Ovary (tissue), 9 donors: ENCODE results near the gene PPP1R9A. TPM values are rescaled to one million over a fixed set of nuclear protein-coding genes. Genes with fewer than 3 reads are reported as not detected.

ENCODE experiments used
- DNase-seq, 5 donors: peaks; one replicate each; pipeline ENCODE4 v3.0.0-alpha.2; 2019 to 2020
- H3K27ac ChIP-seq, 2 donors: fragments of 200-600 bp; one replicate each; pipeline versions ENCODE4 v1.5.1 to v1.8.0; 2019 to 2022
- H3K27me3 ChIP-seq: fragments of 200-600 bp; one replicate; pipeline ENCODE4 v1.8.0; 2022
- H3K36me3 ChIP-seq: fragments of 200-600 bp; sonication (generic); one replicate; pipeline ENCODE4 v1.5.1; 2019
- H3K4me1 ChIP-seq: one replicate; pipeline ENCODE4 v1.8.1; 2013; ENCODE audit warnings: mild to moderate bottlenecking, moderate library complexity; ENCODE audit not compliant: insufficient read depth
- H3K4me3 ChIP-seq: fragments of 200-600 bp; sonication (generic); one replicate; pipeline ENCODE4 v1.5.1; 2017
- H3K9me3 ChIP-seq, 2 donors: fragments of 200-600 bp in 1 of 2; sonication (generic) in 1 of 2; one replicate each; pipeline versions ENCODE4 v1.5.1 to v1.8.1; 2013 to 2019; ENCODE audit warnings: mild to moderate bottlenecking in 1 of 2, moderate library complexity in 1 of 2
- CTCF ChIP-seq, 3 donors: fragments of 450-650 bp in 2 of 3; fragments of 200-600 bp in 1 of 3; IDR thresholded peaks; one replicate each; pipeline versions ENCODE4 v1.5.1 to v1.8.0; 2016 to 2022; ENCODE audit warnings: antibody characterized with exemption in 3 of 3, mild to moderate bottlenecking in 1 of 3
- EP300 ChIP-seq: sonication (generic); formaldehyde crosslinking; IDR thresholded peaks from one replicate; pipeline ENCODE4 v1.6.1; 2017; ENCODE audit warnings: antibody characterized with exemption
- POLR2A ChIP-seq: fragments of 450-650 bp; IDR thresholded peaks from one replicate; pipeline ENCODE4 v1.6.1; 2017; ENCODE audit warnings: antibody characterized with exemption, mild to moderate bottlenecking, moderate library complexity
- WGBS, 3 donors: extraction: QIAGEN DNeasy Blood & Tissue Kit in 1 of 3; methylation state at CpG; one replicate each; pipeline versions ENCODE4 v1.1.5 to v1.1.7; 2013 to 2017; 5-methylcytosine and 5-hydroxymethylcytosine counted together
- intact Hi-C, 4 donors: fragments of 100-400 bp; cut with DNase I; formaldehyde crosslinking; loops; one replicate each; pipeline versions ENCODE4 v1.11.0 to v1.15.1; 2022 to 2023
- polyA plus RNA-seq, 2 donors: library from polyadenylated mRNA; stranded (reverse); fragments of 200-250 nt in 1 of 2; fragments of 350-450 nt in 1 of 2; fragmentation: Illumina TruSeq in 1 of 2; extraction: RNeasy Lipid Tissue Mini Kit (QIAGEN cat#74804) in 1 of 2; gene quantifications; one replicate each; pipeline ENCODE4 v1.2.3, GENCODE V29; 2013 to 2014
- total RNA-seq, 7 donors: library from RNA; depleted of rRNA in 2 of 7; stranded (reverse); fragments of >200 nt in 2 of 7; fragmentation: NEBNext Ultra II Directional in 3 of 7; extraction: Animal tissue kit (Norgen Biotek cat#: 25700) in 3 of 7; gene quantifications; one replicate each; pipeline versions ENCODE4 v1.1.0 to v1.2.4, GENCODE V29; 2016 to 2023
- donor health status: DM: no; HTN: no; CAD: no; lungs with moderate emphysema.
- donor health status: DM: no; HTN: no; CAD: no.
- donor health status: Bipolar disorder and iron deficiency.
- donor health status: DM: yes; HTN: yes; CAD: no.
- donor health status: DM: no; HTN: no; CAD: no.
- donor health status: DM: yes; HTN: yes; CAD: no.

PPP1R9A gene
- total and polyA plus RNA-seq, 9 donors: 2.4 to 32.2 (median 11.2) TPM

- no peaks in the 10 kb centered on the region for H3K27me3 ChIP-seq
- H3K4me3 ChIP-seq: no peak overlapping the region
- 84 to 91% (median 89%) methylated on average over 6 of the region's 6 CpGs for whole genome bisulfite sequencing, 3 donors
- H3K9me3 ChIP-seq: no peaks in the 10 kb centered on the region
- intact Hi-C loops: no loop called here
- no peak overlapping the region for H3K27ac ChIP-seq
- no peaks in the 10 kb centered on the region for H3K4me1 ChIP-seq
- no peak for DNase-seq
- H3K36me3 ChIP-seq: no peaks in the 10 kb centered on the region
- TF ChIP-seq EP300: no peak
- TF ChIP-seq CTCF (IDR thresholded peaks at IDR 0.05): no peak
- no peak for TF ChIP-seq POLR2A
These were observed 357.0 kb downstream of the PPP1R9A start for GRCh38 chr7:95264363-95264891.

- no peak overlapping the region for H3K4me3 ChIP-seq
- intact Hi-C loops: no loop called here
- no peaks in the 10 kb centered on the region for H3K9me3 ChIP-seq
- H3K36me3 ChIP-seq: no peaks in the 10 kb centered on the region
- no peaks in the 10 kb centered on the region for H3K4me1 ChIP-seq
- no peak for TF ChIP-seq CTCF (IDR thresholded peaks at IDR 0.05)
- no peak for TF ChIP-seq POLR2A
- no peak for TF ChIP-seq EP300
- WGBS, 3 donors: 91 to 97% (median 96%) methylated on average over 2 of the region's 2 CpGs
- no peak overlapping the region for H3K27ac ChIP-seq
- H3K27me3 ChIP-seq: no peaks in the 10 kb centered on the region
- DNase-seq: no peak
These were observed 358.2 kb downstream of the PPP1R9A start for GRCh38 chr7:95265634-95266033.

DNA sequence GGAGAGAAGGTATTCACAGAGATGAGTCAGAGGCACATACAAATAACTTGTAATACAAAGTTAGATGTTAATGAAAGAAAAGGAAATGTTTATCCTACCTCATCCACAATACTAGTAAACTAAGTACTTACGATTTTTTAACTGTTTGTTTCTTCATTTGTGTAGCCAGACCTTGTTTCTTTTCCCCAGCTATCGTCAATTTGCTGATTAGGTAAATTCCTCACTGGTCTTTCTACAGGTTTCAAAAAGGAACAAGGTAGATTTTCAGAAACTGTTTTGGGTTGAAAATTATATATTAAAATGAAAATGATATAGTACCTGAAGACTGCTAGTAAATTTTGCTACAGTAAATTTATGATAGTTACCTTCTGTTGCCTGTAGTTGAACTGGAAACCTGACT, 360.4 kb downstream of the PPP1R9A start:
- intact Hi-C loops: no loop called here
- no peak for DNase-seq
- H3K36me3 ChIP-seq: no peaks in the 10 kb centered on the region
- no peaks in the 10 kb centered on the region for H3K4me1 ChIP-seq
- no peak for TF ChIP-seq CTCF (IDR thresholded peaks at IDR 0.05)
- no peak for TF ChIP-seq POLR2A
- TF ChIP-seq EP300: no peak
- 75 to 85% (median 85%) methylated on average over 2 of the region's 2 CpGs for WGBS, 3 donors
- H3K27ac ChIP-seq: no peak overlapping the region
- no peaks in the 10 kb centered on the region for H3K9me3 ChIP-seq
- H3K27me3 ChIP-seq: no peaks in the 10 kb centered on the region
- H3K4me3 ChIP-seq: no peak overlapping the region

DNA sequence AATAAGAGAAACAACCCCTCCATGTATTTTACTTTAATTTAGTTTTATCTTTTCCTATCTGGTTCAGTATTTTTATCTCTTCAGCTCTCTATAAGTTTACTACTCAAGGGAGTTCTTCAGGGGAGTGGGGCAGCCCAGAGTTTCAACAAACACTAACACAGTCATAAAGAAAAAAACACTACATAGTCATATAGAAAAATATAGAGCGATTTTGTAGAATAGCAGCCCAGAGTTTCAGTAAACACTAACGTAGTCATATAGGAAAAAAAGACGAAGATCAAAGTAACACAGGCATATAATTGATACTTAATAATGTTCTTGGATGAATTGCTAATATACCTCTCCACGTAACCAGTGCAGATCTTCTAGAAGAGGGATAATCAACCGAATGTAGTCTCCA, 362.2 kb downstream of the PPP1R9A start:
- no peaks in the 10 kb centered on the region for H3K27me3 ChIP-seq
- H3K36me3 ChIP-seq: no peaks in the 10 kb centered on the region
- DNase-seq: no peak
- TF ChIP-seq EP300: no peak
- no peak for TF ChIP-seq CTCF (IDR thresholded peaks at IDR 0.05)
- TF ChIP-seq POLR2A: no peak
- H3K9me3 ChIP-seq: no peaks in the 10 kb centered on the region
- 93 to 96% (median 95%) methylated on average over 5 of the region's 5 CpGs for WGBS, 3 donors
- no peak overlapping the region for H3K4me3 ChIP-seq
- no peak overlapping the region for H3K27ac ChIP-seq
- H3K4me1 ChIP-seq: no peaks in the 10 kb centered on the region
- intact Hi-C loops: no loop called here
